ENCODE measurements around the gene FAT4. TPM values are rescaled to one million over a fixed set of nuclear protein-coding genes. Genes with fewer than 3 reads are reported as not detected.

The FAT4 gene, protein sequence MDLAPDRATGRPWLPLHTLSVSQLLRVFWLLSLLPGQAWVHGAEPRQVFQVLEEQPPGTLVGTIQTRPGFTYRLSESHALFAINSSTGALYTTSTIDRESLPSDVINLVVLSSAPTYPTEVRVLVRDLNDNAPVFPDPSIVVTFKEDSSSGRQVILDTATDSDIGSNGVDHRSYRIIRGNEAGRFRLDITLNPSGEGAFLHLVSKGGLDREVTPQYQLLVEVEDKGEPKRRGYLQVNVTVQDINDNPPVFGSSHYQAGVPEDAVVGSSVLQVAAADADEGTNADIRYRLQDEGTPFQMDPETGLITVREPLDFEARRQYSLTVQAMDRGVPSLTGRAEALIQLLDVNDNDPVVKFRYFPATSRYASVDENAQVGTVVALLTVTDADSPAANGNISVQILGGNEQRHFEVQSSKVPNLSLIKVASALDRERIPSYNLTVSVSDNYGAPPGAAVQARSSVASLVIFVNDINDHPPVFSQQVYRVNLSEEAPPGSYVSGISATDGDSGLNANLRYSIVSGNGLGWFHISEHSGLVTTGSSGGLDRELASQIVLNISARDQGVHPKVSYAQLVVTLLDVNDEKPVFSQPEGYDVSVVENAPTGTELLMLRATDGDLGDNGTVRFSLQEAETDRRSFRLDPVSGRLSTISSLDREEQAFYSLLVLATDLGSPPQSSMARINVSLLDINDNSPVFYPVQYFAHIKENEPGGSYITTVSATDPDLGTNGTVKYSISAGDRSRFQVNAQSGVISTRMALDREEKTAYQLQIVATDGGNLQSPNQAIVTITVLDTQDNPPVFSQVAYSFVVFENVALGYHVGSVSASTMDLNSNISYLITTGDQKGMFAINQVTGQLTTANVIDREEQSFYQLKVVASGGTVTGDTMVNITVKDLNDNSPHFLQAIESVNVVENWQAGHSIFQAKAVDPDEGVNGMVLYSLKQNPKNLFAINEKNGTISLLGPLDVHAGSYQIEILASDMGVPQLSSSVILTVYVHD (N-terminal part only)
- total RNA-seq (2022) (6.4 and 6.6 TPM in 2 replicates), Bru-seq, nascent RNA (percentile 63 among the genes with signal in this experiment), BruChase-seq, experiment 1, labeled RNA remaining after a 6-hour chase (percentile 60 among the genes with signal in this experiment), BruChase-seq, experiment 2, labeled RNA remaining after a 2-hour chase (percentile 62 among the genes with signal in this experiment)
- long read RNA-seq, partial matches to known transcripts = 1 of 6 reads
- long read RNA-seq, other reads (novel, unspliced or antisense) = 5 of 6 reads

DNA sequence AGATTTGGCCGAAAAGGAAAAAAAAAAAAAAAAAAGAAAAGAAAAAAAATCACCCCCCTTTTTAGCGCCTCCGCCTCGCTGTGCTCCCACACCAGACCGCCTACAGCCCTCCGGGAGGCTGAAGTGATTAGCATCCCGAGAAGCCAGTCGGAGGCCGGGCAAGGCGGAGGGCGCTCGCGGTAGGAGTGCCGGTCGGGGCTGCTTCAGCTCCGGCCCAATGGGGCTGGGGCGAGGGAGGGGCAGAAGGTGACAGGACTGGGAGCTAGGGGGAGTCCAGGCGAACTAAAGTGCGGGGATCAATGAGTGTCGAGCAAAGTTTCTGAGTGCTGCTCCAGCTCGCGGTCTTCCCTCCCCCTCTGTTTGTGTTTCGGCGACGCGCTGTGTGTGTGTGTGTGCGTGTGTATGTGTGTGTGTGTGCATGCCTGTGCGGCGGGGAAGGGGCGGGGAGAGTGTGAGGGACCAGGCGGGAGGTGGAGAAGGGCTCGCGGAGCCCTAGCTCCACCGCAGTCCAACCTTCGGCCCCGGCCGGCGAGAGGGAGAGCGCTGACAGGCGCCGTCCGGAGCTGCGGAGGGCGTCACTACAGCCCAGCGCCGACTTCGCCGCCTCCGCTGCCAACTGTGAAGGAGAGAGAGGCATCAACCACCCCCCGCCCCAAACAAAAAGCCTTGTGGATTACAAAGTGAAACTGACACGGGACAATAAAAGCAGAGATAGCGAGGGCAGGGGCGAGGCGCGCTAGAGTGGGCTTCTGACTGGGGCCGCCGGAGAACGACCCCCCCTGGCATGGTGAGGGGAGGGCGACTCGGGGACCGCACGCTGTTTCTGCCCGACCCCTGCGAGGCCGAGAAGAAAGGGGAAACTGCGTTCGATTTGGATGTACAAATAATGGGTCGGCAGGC, at the start of gene FAT4:
Gene FAT4 (plus strand): TSS at position 280 of the 900 bp plus-strand sequence. CDS start 1,457 bp downstream, outside the sequence.
- Mint-ChIP-seq H3K36me3 (ENCODE audit: insufficient read depth, unreplicated experiment) (no peaks in the 10 kb centered on the region), H3K27me3 (ENCODE audit: insufficient read depth, unreplicated experiment) (no peaks in the 10 kb centered on the region), H3K27ac (ENCODE audit: low read depth, unreplicated experiment) (peak within 1 kb of the TSS; percentile 63), H3K4me1 (ENCODE audit: insufficient read depth, unreplicated experiment) (peaks cover 18% of the 10 kb centered on the region), H3K9me3 (ENCODE audit: unreplicated experiment) (no peaks in the 10 kb centered on the region), H3K4me3 (ENCODE audit: unreplicated experiment) (peak within 1 kb of the TSS; percentile 99)
- peak; percentile 95 for DNase-seq (ENCODE audit: unreplicated experiment)
- intact Hi-C loops (cut with micrococcal nuclease) = loop anchor here (10.0 kb wide), 4 partner anchors 140 to 1730 kb away; no protein-coding TSS in a partner anchor
- BruUV-seq (replicated peaks) = no TSS peak
- POLR2A ChIA-PET = interaction anchor here (0.5 to 4.5 kb wide), 20 partner anchors 9 to 1995 kb away, joined by 3 to 41 read pairs (median 4); no protein-coding TSS in a partner anchor
- CTCF ChIA-PET = interaction anchor here (0.6 to 4.6 kb wide), 20 partner anchors 7 to 1441 kb away, joined by 3 to 39 read pairs (median 4); no protein-coding TSS in a partner anchor
- TF ChIP-seq, protein P1, sequence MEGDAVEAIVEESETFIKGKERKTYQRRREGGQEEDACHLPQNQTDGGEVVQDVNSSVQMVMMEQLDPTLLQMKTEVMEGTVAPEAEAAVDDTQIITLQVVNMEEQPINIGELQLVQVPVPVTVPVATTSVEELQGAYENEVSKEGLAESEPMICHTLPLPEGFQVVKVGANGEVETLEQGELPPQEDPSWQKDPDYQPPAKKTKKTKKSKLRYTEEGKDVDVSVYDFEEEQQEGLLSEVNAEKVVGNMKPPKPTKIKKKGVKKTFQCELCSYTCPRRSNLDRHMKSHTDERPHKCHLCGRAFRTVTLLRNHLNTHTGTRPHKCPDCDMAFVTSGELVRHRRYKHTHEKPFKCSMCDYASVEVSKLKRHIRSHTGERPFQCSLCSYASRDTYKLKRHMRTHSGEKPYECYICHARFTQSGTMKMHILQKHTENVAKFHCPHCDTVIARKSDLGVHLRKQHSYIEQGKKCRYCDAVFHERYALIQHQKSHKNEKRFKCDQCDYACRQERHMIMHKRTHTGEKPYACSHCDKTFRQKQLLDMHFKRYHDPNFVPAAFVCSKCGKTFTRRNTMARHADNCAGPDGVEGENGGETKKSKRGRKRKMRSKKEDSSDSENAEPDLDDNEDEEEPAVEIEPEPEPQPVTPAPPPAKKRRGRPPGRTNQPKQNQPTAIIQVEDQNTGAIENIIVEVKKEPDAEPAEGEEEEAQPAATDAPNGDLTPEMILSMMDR (IDR thresholded peaks at IDR 0.05; ENCODE audit: unreplicated experiment) = no peak

DNA sequence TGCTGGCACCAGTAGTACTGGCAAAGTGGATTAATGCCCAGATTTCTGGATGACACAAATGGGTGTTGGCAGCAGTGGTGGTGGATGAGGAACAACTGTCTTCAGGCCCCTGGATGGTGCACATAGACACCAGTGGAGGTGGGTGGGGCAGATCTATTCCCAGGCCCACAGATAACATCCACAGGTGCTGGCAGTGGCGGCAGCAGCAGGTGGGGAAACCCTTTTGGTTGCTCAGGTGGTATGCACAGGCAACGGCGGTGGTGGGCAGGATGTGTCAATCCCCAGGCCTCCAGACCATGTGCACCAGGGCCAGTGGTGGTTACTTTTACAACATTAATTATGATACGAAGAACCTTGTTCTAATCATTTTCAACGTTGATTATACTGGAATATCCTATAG, 48.9 kb upstream of the FAT4 start:
- Mint-ChIP-seq H3K9me3 (ENCODE audit: unreplicated experiment) (no peaks in the 10 kb centered on the region), H3K27ac (ENCODE audit: low read depth, unreplicated experiment) (peak overlapping the region; percentile 36), H3K4me3 (ENCODE audit: unreplicated experiment) (no peak overlapping the region), H3K27me3 (ENCODE audit: insufficient read depth, unreplicated experiment) (no peaks in the 10 kb centered on the region), H3K36me3 (ENCODE audit: insufficient read depth, unreplicated experiment) (no peaks in the 10 kb centered on the region), H3K4me1 (ENCODE audit: insufficient read depth, unreplicated experiment) (peaks cover 13% of the 10 kb centered on the region)
- CTCF ChIA-PET = no interaction called here
- POLR2A ChIA-PET = interaction anchor here (0.7 to 1.9 kb wide), 3 partner anchors 17 to 307 kb away, joined by 3 to 11 read pairs (median 4); no protein-coding TSS in a partner anchor
- TF ChIP-seq, protein P1 (IDR thresholded peaks at IDR 0.05; ENCODE audit: unreplicated experiment) = no peak
- no TSS peak for BruUV-seq (replicated peaks)
- intact Hi-C loops (cut with micrococcal nuclease) = no loop called here
- no peak for DNase-seq (ENCODE audit: unreplicated experiment)

DNA sequence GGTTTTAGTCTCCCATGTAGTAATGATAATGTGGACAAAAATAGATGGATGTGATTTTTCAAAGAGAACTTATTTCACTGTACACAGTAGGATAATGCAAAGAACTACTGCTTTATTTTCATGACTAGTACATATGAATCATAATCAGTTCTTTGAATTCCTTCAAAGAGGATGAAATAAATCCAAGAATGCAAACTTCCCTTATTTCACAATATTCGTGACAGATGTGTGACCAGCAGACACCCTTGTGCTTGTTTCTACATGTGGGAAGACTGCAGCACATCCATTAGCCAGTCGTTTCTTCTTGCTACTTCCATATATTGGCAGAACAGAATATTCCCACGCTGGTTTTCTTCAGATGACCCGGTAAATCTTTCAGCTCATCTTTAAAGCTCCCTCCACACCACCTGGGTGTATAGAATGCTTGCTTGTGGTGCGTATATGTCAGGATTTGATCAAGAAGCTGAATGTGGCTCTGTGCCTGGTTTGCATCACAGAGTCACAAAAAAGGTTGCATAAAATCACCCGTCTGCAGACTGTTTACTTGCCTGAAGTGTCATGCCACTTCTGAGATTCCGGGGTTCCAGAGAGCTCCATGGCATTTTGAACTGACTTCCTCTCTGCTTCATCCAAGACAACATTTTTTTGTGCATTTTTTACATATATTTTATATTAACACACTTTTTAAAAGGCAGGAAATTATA, 47.7 kb upstream of the FAT4 start:
- intact Hi-C loops (cut with micrococcal nuclease) = no loop called here
- peaks cover 13% of the 10 kb centered on the region for H3K4me1 Mint-ChIP-seq (ENCODE audit: insufficient read depth, unreplicated experiment)
- no peaks in the 10 kb centered on the region for H3K27me3 Mint-ChIP-seq (ENCODE audit: insufficient read depth, unreplicated experiment)
- H3K27ac Mint-ChIP-seq (ENCODE audit: low read depth, unreplicated experiment) = peak overlapping the region; percentile 57
- ChIA-PET POLR2A (interaction anchor here (0.6 to 1.9 kb wide), 7 partner anchors 9 to 1719 kb away, joined by 3 to 11 read pairs (median 3); no protein-coding TSS in a partner anchor), CTCF (interaction anchor here (0.6 to 1.7 kb wide), 5 partner anchors 14 to 944 kb away, joined by 3 to 6 read pairs (median 5); no protein-coding TSS in a partner anchor)
- H3K9me3 Mint-ChIP-seq (ENCODE audit: unreplicated experiment) = no peaks in the 10 kb centered on the region
- peak; percentile 89 for DNase-seq (ENCODE audit: unreplicated experiment)
- no peaks in the 10 kb centered on the region for H3K36me3 Mint-ChIP-seq (ENCODE audit: insufficient read depth, unreplicated experiment)
- TF ChIP-seq, protein P1 (IDR thresholded peaks at IDR 0.05; ENCODE audit: unreplicated experiment) = no peak
- no TSS peak for BruUV-seq (replicated peaks)
- peak overlapping the region; percentile 63 for H3K4me3 Mint-ChIP-seq (ENCODE audit: unreplicated experiment)

Data from MCF 10A (cell line).